Retinal pigment epithelial cell (primary cell): ENCODE measurements around the gene MAN1C1.

Experiments
- DNase-seq: peaks from one replicate; pipeline ENCODE4 v3.0.0-alpha.2; 2010; ENCODE audit warnings: low read depth
- H3K4me3 ChIP-seq: 2 replicates; pipeline ENCODE4 v1.5.1; 2011; ENCODE audit warnings: mild to moderate bottlenecking, low read length, control low read depth, moderate library complexity
- CTCF ChIP-seq: conservative IDR thresholded peaks from 2 replicates; pipeline ENCODE4 v1.5.1; 2011; ENCODE audit warnings: low read depth, low read length, control low read depth, inconsistent platforms

The MAN1C1 gene

GRCh38 chr1:25699500-25700143 is 83.0 kb downstream of the MAN1C1 start:
- TF ChIP-seq CTCF, result no peak
- no peak for DNase-seq
- no peak overlapping the region for H3K4me3 ChIP-seq

- no peak for TF ChIP-seq CTCF
- H3K4me3 ChIP-seq, result no peak overlapping the region
- no peak for DNase-seq
These were observed 83.5 kb downstream of the MAN1C1 start for GRCh38 chr1:25700144-25700523.

- no peak overlapping the region for H3K4me3 ChIP-seq
- DNase-seq, result no peak
- TF ChIP-seq CTCF, result peak; percentile 23
These were observed 84.0 kb downstream of the MAN1C1 start for GRCh38 chr1:25700626-25701025.

GRCh38 chr1:25701030-25701785 is 84.6 kb downstream of the MAN1C1 start:
- H3K4me3 ChIP-seq, result no peak overlapping the region
- no peak for TF ChIP-seq CTCF
- no peak for DNase-seq

- no peak for DNase-seq
- TF ChIP-seq CTCF, result no peak
- no peak overlapping the region for H3K4me3 ChIP-seq
These were observed 85.6 kb downstream of the MAN1C1 start for GRCh38 chr1:25702101-25702775.

GRCh38 chr1:25703041-25703440 is 86.5 kb downstream of the MAN1C1 start:
- no peak for TF ChIP-seq CTCF
- DNase-seq, result no peak
- H3K4me3 ChIP-seq, result no peak overlapping the region
